Measurements from ENCODE around the gene ITPKB.
"Not testable (repeated sequence)": the region's sequence is repeated elsewhere in the genome, so short reads cannot be mapped to it uniquely, and the experiment has no call there.

The ITPKB gene

DNA sequence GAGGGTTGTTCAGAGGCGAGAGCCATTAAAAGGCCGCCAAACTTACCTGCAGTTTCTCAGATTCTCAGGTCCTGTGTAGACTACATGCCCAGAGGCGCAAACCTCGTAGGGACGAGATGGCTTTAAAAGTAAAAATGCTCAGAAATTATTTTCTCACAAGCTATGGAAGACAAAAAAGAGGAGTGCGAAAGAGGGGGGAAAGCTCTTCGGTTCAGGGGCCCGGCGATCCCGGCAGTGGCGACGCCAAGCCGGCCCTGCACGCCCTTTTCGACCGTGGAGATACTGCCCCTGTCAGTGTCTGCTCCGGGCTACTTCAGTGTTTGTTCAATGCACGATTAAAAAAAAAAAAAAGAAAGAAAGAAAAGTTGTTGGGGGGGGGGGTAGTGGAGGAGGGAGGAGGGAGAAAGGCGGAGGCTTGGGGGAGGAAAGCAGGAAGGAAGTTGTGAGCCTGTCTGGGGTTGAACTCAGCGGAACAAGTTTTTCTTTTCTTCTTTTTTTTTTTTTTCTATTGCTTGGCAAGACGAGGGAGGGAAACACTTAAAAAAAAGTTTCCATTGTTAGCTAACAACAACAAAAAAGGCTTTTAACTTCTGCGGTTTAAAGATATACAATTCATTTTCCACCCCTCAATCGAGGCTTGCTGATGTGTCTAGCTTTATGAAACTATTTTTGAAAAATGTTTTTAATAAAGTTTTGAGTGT lies at the start of gene ITPKB:
TSS of gene ITPKB (minus strand) at position 288 of the 701 bp plus-strand sequence. CDS start 1,824 bp downstream, outside the sequence.
- DNase-seq (ENCODE audit: low read depth in 1 of 2, low spot score in 1 of 2) = peak in 1 of 2 donors; percentile 52

DNA sequence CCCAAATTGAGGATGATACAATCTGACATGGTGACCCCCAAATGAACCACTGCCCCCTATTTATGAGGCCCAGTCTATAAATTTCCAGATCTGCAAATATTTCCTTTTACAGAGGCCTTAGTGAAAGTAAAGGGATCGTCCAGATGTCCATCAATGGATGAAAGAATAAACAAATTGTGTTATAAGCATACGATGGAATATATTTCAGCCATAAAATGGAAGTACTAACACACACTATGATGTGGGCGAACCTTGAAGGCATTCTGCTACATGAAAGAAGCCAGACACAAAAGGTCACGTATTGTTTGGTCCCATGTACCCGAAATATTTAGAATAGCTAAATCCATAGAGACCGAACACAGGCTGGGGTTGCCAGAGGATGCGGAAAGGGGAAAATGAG lies 48.6 kb upstream of the ITPKB start:
- no peak for DNase-seq (ENCODE audit: low read depth in 1 of 2, low spot score in 1 of 2)

DNA sequence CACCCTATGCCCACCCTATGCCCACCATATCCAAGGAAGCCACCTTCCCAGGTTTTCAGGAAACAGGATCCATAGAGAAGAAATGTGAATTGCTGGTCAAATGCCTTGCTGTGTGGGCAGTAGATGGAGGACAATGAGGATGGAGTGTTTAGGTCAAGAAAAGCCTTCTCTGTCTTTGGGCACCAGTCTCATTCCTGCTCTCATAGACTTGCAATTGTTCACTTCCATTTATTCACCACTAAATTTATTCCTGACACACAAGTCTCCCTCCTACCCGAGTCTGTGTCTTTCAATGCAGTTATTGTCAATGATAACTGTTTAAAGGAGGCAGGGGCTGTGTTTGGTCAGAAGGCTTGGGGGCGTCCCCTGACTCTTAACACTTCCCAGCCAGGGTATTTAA lies 48.0 kb upstream of the ITPKB start:
- no peak for DNase-seq (ENCODE audit: low read depth in 1 of 2, low spot score in 1 of 2)

DNA sequence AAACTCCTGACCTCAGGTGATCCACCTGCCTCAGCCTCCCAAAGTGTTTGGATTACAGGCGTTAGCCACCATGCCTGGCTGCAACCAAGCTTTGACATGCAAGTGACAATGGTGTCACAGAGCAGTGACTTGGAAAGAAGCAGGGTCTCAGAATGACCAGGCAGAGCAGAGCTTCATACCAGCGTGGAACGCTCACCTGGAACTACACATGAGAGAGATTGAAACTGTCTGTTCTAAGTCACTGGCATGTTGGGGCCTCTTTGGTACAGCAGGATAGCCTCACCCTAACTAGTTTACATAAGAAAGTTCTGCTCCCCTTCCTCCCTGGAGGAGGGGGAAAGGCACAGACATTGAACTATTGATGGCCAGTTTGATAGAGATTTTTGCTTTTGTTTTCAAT lies 47.5 kb upstream of the ITPKB start:
- DNase-seq (ENCODE audit: low read depth in 1 of 2, low spot score in 1 of 2) = no peak

DNA sequence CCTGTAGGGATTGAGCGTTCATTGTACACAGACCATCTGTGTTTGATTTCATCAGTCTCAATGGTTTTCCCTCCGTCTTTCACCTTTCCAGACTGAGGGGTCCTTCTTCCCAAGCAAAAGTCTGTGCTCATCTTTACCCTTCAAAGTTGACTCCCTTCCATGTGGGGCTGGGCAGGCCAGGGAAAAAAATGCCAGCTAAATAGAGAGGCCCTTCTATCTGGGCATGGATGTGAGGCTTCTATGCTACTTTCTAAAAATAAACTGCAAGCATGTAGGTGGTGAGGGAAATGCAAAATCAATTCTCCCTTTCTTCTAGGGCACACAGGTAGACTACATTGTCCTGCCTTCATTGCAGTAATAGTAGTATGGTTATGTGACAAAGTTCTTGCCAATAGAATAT lies 46.7 kb upstream of the ITPKB start:
- no peak for DNase-seq (ENCODE audit: low read depth in 1 of 2, low spot score in 1 of 2)

DNA sequence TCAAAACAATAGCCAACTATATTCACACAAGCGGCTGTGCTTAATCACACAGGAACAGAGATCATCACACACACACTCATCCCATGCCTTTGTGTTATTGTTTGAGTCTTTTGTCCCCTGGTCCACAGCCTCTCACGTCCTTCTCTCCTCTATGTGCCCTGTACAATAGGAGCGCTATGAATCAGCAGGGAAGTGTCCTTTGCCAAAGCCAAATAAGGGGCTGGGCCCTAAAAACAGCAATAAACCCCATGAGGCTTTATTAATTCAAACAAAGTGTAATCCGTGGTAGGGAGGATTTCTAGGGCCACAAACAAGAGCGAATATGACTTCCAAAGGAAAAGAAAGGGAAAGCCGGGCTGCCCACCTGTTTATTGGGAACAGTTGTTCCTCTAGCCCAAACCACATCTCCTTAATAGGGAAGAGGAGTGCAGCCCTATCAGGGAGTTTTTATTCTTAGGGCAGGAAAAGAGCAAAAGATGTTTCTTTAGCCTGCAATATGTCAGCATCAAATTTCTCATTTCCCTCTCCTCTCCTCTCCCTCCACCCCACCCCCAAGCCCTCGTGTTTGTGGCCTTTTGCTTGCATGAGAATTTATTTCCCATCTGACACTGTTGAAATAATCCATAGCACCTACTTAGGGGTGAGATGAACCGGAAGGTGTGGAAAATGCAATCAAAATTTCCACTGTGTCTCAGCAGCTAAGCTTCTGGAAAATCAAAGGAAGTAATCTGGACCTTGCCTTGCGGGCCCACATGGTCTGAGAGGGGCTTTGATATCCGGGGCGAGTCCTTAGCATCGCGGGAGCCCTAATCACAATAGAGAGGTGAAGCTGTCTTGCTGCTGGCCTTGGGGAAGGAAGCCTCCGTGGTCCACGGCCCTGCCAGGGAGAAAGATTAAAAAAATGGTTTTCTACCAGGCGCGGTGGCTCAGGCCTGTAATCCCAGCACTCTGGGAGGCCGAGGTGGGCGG lies 45.3 kb upstream of the ITPKB start:
- no peak for DNase-seq (ENCODE audit: low read depth in 1 of 2, low spot score in 1 of 2)

DNA sequence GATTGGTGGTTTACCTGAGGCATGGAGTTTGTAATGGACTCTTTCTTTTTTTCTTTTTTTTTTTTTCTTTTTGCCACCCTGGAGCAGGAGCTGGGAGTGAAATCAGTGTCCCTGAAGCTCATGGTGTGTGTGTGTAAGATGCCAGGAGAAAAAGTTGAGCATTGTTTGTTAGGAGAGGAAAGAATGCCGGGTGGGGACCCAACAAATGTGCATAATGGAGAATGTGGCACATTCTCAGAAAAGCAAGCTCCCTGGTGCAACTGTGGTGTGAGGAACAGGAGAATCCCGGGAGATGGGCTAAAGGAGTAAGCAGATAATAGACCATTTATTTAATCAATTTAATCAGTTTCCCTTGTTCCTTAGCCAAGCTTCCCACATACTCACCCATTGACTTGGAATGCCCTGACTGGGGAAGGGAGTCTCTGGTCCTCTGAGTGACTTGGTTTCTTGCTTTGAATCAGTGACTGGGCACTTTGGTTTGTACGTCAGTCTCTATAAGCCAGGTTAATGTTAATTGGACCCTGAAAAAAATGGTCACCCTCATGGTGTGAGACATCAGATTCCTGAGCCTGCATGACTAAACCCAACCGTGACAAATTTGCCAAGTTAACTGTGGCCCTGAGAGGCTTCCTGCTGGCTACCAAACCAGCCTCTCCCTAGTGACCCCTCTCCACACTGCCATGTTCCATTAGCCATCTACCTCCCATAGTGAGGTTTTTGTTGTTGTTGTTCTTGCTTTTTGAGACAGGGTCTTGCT lies 43.9 kb upstream of the ITPKB start:
- no peak for DNase-seq (ENCODE audit: low read depth in 1 of 2, low spot score in 1 of 2)

DNA sequence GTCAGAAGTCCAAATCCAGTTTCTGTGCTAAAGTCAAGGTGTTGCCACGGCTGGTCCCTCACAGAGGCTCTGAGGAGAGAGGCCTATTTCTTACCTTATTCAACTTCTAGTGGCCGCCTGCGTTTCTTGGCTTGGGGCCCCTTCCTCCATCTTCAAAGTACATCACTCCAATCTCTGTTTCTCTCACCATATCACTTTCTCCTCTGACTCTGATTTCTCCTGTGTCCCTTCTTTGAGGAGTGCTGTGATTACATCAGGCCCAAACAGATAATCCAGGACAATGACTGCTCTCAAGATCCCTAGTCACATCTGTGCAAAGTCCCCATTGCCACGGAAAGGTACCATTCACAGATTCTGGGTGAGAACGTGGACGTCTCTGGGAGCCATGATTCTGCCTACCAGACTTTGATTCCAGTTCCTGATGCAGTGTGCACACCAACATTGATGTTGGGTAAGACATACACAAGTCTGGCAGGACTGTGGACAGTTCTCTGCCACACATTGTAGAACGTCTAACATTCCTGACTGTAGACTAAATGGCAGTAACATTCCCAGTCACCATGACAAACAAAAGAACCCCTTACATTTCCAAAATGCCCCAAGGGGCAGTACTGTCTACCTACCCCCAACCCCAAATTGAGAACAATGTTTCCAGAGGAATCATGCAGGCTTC lies 43.0 kb upstream of the ITPKB start:
- no peak for DNase-seq (ENCODE audit: low read depth in 1 of 2, low spot score in 1 of 2)

DNA sequence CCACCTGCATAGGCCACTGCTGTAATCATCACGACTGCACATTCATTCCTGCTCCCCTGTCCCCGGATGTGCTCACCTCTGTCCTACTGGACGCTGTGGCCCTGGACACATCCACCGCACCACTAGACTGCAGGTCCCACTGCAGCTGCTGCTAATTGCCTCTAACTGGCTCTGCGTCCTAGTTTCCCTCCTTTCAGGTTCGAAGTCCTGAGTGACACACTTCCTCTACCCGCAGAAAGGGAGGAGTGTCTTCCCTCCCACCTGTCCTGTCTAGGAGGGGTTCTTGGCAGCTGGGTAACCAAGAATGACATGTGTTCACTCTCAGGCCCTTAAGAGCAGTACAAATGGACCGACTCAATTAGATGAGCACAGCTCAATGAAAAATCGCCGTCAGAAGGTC lies 40.5 kb upstream of the ITPKB start:
- no peak for DNase-seq (ENCODE audit: low read depth in 1 of 2, low spot score in 1 of 2)

DNA sequence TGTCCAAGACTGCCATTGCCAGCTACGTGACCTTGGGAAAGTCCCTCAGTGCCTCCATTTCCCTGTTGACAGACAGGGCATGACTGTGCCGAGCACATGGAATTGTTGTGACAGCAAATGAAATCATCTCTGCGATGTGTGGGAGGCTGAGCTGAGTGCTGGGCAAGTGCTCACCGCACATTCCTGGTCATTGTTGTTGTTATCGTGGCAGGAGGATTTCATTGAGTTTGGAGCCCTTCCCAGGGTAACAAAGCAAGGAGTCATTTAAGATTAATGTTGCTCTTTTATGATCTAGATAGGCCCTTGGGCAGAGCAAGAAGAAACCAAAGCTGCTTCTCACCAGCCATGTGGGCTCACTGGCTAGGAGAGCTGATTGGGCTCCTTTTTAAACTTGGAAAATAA lies 39.6 kb upstream of the ITPKB start:
- no peak for DNase-seq (ENCODE audit: low read depth in 1 of 2, low spot score in 1 of 2)

DNA sequence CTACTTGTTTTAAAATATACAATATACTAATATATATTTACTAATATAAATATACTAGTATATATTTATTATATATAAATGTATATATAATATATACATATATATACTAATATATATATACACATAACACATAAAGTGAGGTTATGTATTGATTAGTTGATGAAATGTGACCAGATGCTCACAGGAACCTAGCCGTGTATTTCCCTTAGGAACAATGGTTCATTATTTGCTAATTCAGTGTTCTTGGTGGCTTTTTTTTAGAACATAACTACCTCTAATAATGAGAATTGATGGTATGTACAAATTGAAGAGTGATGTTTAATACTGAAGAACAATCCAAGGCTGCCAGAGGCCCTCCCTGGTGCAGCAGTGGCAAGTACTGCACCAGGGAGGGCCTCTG lies 37.9 kb upstream of the ITPKB start:
- no peak for DNase-seq (ENCODE audit: low read depth in 1 of 2, low spot score in 1 of 2)

DNA sequence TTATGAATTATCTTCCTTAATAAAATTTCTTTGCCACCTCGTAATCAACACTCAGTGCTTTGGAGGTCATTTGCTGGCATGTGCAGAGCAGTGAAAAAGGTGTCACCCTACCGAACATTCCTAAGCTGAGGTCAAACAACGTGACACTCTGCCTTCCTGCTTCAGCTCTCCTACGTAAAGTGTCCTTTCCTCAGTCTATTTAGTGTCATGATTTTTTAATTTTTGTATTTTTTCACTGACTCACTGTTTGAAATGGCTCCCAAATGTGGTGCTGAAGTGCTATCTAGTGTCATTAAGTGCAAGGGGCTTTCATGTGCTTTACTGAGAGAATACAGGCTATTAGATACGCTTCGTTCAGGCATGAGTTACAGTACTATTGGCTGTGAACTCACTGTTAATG lies 37.0 kb upstream of the ITPKB start:
- DNase-seq (ENCODE audit: low read depth in 1 of 2, low spot score in 1 of 2) = no peak

DNA sequence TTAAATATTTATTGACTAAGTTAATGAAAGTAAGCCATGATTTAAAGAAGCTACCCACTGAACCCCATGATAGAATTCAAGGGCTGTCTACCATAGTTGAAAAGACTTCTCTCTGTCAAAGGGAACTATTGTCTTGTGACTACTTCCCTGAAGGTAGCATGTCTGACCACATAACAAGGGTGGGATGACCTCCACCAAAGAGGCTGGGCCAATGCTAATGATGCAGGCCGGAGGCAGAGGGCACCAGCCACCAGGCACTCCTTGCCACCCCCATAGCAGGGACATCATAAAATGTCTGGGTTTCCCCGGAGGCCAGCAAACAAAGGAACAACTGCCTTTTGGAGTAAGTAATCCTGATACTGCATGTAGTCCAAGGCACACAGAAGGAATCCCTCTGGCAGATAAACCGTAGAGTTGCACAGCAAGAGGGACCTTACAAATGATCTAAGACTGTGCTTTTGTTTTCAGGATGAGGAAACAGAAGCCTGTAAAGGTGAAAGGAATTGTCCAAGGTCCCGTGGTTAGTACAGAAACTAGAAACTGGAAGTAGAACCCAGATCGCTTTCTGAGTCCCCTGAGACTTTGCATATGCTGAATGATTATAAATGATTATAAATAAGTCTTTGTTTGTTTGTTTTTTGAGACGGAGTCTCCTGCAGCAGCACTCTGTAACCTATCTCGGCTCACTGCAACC lies 33.5 kb upstream of the ITPKB start:
- DNase-seq (ENCODE audit: low read depth in 1 of 2, low spot score in 1 of 2) = no peak

DNA sequence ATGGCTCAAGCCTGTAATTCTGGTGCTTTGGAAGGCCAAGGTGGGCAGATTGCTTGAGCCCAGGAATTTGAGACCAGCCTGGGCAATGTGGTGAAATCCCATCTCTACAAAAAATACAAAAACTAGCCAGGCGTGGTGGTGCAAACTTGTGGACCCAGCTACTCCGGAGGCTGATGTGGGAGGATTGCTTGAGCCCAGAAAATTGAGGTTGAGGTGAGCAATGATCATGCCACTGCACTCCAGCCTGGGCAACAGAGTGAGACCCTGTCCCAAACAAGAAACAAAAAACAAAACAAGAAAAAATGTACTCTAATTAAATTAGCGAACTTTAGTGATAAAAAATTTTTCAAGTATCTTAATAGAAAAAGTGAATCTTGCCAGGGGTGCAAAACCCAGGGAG lies 28.1 kb upstream of the ITPKB start:
- DNase-seq (ENCODE audit: low read depth in 1 of 2, low spot score in 1 of 2) = not testable (repeated sequence)

DNA sequence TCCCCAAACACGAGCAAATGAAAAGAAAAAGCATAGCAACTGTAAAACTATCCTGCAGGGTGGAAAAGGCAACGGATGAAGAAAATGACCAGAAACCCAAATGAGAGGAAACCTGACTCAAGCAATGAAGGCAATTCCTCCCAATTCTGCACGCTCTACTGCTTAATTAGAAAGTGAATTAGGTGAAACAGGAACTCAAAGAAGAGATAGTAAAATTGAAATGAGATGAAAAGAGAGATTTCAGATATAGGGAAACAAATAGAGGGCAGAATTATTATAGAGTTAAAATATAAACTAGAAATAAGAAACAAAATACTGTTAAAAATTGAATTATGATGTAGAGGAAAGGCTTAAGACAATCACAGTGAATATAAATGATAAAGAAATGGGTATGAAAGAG lies 27.5 kb upstream of the ITPKB start:
- DNase-seq (ENCODE audit: low read depth in 1 of 2, low spot score in 1 of 2) = no peak

DNA sequence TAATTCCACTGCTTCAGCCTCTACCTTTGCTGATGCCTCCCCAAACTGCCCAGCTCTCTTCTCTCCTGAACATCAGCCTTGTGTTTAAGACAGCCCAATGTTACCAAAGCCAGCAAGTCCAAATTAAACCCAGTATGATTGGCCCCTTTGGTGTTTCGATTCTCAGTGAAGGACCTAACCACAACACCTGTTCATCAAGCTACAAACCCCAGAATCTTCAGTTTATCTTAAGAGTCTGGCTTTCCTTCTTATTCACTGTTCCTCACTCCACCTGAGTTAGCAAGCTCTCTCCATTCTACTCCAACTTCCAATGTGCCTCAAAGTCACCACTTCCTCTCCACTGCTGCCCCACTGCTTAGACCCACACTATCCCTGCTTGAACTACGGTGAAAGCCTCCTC lies 25.5 kb upstream of the ITPKB start:
- DNase-seq (ENCODE audit: low read depth in 1 of 2, low spot score in 1 of 2) = no peak

DNA sequence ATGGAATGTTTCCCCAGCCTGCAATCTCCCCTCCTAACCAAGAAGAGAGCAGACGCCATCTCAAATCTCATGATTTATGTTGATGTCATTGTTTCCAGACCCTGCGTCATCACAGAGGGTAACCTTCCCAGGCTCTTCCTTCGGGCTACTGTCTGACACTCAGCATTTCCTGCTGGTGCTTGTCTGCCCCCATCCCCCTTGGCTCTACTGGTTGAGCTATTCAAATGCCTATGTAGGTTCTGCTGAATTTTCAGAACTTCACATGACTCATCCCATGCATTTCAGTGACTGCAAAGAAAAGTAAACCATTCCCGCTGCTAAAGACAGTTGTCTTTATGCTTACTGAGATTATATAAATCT lies 24.8 kb upstream of the ITPKB start:
- no peak for DNase-seq (ENCODE audit: low read depth in 1 of 2, low spot score in 1 of 2)

DNA sequence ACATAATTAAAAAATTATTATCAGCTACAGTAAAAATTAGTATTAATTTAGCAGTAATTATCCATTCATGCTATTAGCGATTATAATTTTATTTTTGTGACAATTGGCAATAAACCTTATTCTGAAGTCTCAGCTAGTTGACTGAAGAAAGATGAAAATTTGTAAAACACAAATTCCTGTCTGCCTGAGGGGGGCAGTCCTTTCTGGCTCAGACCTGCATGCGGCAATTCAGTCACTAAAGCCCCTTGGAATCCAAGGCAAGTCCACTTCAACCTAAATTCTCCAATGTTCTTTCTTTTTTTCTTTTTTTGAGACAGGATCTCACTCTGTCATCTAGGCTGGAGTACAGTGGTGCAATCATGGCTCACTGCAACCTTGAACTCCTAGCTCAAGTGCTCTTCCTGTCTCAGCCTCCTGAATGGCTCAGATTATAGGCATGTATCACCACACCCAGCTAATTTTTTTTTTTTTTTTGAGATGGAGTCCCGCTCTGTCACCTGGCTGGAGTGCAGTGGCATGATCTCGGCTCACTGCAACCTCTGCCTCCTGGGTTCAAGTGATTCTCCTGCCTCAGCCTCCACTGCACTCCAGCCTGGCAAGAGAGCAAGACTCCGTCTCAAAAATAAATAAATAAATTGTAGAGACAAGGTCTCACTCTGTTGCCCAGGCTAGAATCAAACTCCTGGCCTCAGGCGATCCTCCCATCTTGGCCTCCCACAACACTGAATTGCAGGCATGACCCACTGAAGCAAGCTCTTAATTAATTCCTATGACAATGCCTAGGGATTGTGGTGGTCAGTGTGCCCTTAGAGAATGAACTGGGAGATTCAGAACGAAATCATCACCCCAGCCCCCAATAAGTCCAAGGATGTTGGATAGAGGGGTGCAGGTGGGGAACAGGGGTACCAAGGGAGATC lies 24.2 kb upstream of the ITPKB start:
- no peak for DNase-seq (ENCODE audit: low read depth in 1 of 2, low spot score in 1 of 2)

DNA sequence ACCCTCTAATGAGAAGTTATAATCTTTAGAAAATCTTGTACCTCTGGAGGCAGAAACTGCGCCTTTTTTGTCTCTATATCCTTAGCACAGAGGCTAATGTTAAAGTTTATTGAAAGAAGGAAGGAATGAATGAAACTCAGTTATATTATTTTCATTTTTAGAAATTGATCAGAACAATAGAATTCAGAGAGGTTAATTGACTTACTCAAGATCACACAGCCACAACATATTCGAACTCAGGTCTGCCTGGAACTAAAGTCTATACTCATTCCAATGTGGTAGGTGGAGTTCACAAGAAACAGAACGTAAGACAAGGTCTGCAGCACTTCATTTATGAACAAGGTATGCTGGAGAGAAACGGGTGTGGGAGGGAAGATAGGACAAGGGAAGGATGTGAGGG lies 23.0 kb upstream of the ITPKB start:
- no peak for DNase-seq (ENCODE audit: low read depth in 1 of 2, low spot score in 1 of 2)

DNA sequence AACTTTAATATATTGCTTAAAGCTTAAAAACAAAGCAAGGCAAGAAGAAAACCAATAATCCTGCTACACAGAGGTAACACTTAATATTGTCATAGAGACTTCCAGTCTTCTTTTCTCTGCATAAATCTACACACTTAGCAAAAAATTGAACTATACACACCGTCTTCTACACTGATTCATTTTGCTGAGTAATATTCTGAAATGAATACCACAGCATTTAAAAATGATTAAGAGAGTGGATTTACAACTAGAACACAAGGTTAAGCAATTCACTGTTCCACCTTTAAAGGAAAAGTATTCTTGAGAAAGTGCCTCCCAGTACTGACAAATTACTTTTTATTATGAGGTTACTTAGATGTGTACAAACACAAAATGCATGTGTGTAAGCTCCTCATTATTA lies 22.2 kb upstream of the ITPKB start:
- no peak for DNase-seq (ENCODE audit: low read depth in 1 of 2, low spot score in 1 of 2)
